Neural crest cell (in vitro differentiated cells): Measurements from ENCODE around the gene LRP1-AS. TPM values are rescaled to one million over a fixed set of nuclear protein-coding genes. Genes with fewer than 3 reads are reported as not detected.

Experiments
- DNase-seq: peaks from one replicate; pipeline ENCODE4 v3.0.0; 2021; ENCODE audit warnings: low read depth, mixed read lengths, low spot score
- H3K27ac Mint-ChIP-seq: one replicate; pipeline ENCODE4 v1.8.0; 2021; ENCODE audit warnings: mild to moderate bottlenecking, mixed read lengths; ENCODE audit not compliant: unreplicated experiment
- H3K27me3 Mint-ChIP-seq: 2 replicates; pipeline ENCODE4 v1.8.0; 2021; ENCODE audit warnings: low read depth, mild to moderate bottlenecking, mixed read lengths
- H3K36me3 Mint-ChIP-seq: 2 replicates; pipeline ENCODE4 v1.8.0; 2021; ENCODE audit warnings: low read depth, mild to moderate bottlenecking, mixed read lengths
- H3K4me1 Mint-ChIP-seq: 2 replicates; pipeline ENCODE4 v1.8.0; 2021; ENCODE audit warnings: mixed read lengths
- H3K4me3 Mint-ChIP-seq: one replicate; pipeline ENCODE4 v1.8.0; 2021; ENCODE audit warnings: mild to moderate bottlenecking, mixed read lengths
- H3K9me3 Mint-ChIP-seq: 2 replicates; pipeline ENCODE4 v1.8.0; 2021; ENCODE audit warnings: mixed read lengths
- total RNA-seq: library from RNA; stranded (reverse); gene quantifications from 2 replicates; pipeline ENCODE4 v1.2.1, GENCODE V29; 2021
- TF ChIP-seq, protein P1 (sequence below): fragments of 200-600 bp; sonication (generic); conservative IDR thresholded peaks from 2 replicates; pipeline ENCODE4 v1.5.0; 2021; ENCODE audit warnings: antibody characterized with exemption, mild to moderate bottlenecking

Gene LRP1-AS
- total RNA-seq, 1 donor from 2014 or later: not detected

DNA sequence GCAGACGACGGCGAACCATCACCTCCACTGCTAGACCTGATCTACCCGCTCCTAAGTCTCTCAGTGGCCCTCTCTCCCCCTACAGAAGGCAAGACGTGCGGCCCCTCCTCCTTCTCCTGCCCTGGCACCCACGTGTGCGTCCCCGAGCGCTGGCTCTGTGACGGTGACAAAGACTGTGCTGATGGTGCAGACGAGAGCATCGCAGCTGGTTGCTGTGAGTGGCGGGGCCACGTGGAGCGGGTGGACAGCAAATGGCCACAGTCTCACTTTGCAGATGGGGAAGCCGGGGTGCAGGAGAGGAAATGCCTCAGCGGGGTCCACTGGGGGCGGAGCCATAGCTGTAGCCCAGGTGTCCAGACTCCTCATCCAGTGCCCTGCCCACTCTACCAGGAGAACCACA, 47.8 kb upstream of the LRP1-AS start:
- Mint-ChIP-seq H3K4me3 (no peak overlapping the region), H3K4me1 (no peaks in the 10 kb centered on the region), H3K27ac (no peak overlapping the region), H3K27me3 (no peaks in the 10 kb centered on the region), H3K9me3 (peaks cover 4% of the 10 kb centered on the region), H3K36me3 (peaks cover 12% of the 10 kb centered on the region)
- TF ChIP-seq, protein P1, sequence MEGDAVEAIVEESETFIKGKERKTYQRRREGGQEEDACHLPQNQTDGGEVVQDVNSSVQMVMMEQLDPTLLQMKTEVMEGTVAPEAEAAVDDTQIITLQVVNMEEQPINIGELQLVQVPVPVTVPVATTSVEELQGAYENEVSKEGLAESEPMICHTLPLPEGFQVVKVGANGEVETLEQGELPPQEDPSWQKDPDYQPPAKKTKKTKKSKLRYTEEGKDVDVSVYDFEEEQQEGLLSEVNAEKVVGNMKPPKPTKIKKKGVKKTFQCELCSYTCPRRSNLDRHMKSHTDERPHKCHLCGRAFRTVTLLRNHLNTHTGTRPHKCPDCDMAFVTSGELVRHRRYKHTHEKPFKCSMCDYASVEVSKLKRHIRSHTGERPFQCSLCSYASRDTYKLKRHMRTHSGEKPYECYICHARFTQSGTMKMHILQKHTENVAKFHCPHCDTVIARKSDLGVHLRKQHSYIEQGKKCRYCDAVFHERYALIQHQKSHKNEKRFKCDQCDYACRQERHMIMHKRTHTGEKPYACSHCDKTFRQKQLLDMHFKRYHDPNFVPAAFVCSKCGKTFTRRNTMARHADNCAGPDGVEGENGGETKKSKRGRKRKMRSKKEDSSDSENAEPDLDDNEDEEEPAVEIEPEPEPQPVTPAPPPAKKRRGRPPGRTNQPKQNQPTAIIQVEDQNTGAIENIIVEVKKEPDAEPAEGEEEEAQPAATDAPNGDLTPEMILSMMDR: no peak
- no peak for DNase-seq

DNA sequence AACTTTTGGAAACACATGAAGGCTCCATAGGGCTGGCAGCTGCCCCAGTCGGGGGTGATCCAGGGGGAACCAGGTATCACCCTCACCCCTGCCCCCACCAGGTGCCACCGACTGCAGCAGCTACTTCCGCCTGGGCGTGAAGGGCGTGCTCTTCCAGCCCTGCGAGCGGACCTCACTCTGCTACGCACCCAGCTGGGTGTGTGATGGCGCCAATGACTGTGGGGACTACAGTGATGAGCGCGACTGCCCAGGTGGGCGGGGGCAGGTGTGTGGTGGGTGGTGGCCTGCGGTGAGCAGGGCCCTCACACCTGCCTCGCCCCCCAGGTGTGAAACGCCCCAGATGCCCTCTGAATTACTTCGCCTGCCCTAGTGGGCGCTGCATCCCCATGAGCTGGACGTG, 46.8 kb upstream of the LRP1-AS start:
- no peak for DNase-seq
- Mint-ChIP-seq H3K4me1 (no peaks in the 10 kb centered on the region), H3K27ac (peak overlapping the region; percentile 62), H3K27me3 (no peaks in the 10 kb centered on the region), H3K36me3 (peaks cover 12% of the 10 kb centered on the region), H3K9me3 (peaks cover 4% of the 10 kb centered on the region), H3K4me3 (no peak overlapping the region)
- TF ChIP-seq, protein P1: no peak

DNA sequence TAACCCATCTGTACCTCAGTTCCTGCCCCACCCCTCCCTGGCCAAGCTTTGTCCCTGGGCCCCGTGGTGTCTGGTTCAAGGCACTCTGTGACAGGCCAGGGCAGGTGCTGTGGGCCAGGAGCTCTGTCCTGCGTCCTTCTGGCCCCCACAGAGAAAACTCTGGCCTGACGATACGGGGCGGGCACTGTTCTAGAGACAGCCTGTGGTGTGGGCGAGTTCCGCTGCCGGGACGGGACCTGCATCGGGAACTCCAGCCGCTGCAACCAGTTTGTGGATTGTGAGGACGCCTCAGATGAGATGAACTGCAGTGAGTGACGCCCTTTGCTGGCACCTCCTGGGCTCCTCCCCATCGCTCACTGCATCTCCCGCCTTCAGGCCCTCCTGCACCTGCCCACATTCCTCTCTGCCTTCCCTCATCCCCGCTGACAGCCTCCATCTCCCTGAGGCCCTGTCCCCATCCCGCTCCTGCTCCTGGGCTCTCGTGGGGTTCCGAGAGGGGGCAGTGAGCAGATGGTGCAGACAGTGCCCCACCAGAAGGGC, 46.4 kb upstream of the LRP1-AS start:
- peaks cover 4% of the 10 kb centered on the region for H3K9me3 Mint-ChIP-seq
- peak overlapping the region; percentile 62 for H3K27ac Mint-ChIP-seq
- H3K4me3 Mint-ChIP-seq: no peak overlapping the region
- H3K36me3 Mint-ChIP-seq: peaks cover 12% of the 10 kb centered on the region
- TF ChIP-seq, protein P1: no peak
- no peaks in the 10 kb centered on the region for H3K4me1 Mint-ChIP-seq
- no peak for DNase-seq
- no peaks in the 10 kb centered on the region for H3K27me3 Mint-ChIP-seq

DNA sequence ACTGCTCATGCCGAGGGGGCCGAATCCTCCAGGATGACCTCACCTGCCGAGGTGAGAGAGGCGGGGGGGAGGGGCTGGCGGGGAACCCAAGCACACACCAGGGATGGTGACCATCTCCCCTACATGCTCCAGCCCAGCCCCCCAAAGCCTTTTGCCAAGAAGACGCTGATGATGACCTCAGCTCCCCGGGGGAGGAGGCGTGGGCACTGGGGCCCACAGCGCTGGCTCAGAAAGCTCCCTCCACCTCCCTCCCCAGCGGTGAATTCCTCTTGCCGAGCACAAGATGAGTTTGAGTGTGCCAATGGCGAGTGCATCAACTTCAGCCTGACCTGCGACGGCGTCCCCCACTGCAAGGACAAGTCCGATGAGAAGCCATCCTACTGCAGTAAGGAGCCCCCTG, 45.5 kb upstream of the LRP1-AS start:
- peaks cover 12% of the 10 kb centered on the region for H3K36me3 Mint-ChIP-seq

DNA sequence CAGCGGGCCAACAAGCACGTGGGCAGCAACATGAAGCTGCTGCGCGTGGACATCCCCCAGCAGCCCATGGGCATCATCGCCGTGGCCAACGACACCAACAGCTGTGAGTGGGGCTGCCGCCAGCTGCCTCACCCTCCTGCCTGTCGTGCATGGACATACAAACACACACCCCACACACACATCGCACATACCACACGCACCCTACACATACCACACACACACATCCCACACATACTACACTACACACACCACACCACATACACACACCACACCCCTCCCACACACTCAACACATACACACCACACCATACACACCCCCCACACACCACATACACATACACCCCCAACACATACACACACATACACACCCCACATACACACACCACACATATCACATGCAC, 44.0 kb upstream of the LRP1-AS start:
- Mint-ChIP-seq H3K27me3 (no peaks in the 10 kb centered on the region), H3K4me1 (no peaks in the 10 kb centered on the region), H3K4me3 (no peak overlapping the region), H3K27ac (no peak overlapping the region), H3K9me3 (peaks cover 4% of the 10 kb centered on the region), H3K36me3 (peaks cover 12% of the 10 kb centered on the region)
- no peak for DNase-seq
- TF ChIP-seq, protein P1: no peak

More for the DNA sequence above, 45.5 kb upstream of the LRP1-AS start:
- H3K9me3 Mint-ChIP-seq: peaks cover 4% of the 10 kb centered on the region
- no peak overlapping the region for H3K27ac Mint-ChIP-seq
- H3K4me1 Mint-ChIP-seq: no peaks in the 10 kb centered on the region
- no peak overlapping the region for H3K4me3 Mint-ChIP-seq
- TF ChIP-seq, protein P1: no peak
- DNase-seq: no peak
- no peaks in the 10 kb centered on the region for H3K27me3 Mint-ChIP-seq
